Measurements from ENCODE around the gene VWF.

The VWF gene

GRCh38 chr12:5905757-5906156 lies 218.7 kb downstream of the VWF start:
- no peak for FAIRE-seq

- FAIRE-seq, result no peak
These were observed 219.5 kb downstream of the VWF start for GRCh38 chr12:5904969-5905368.

DNA sequence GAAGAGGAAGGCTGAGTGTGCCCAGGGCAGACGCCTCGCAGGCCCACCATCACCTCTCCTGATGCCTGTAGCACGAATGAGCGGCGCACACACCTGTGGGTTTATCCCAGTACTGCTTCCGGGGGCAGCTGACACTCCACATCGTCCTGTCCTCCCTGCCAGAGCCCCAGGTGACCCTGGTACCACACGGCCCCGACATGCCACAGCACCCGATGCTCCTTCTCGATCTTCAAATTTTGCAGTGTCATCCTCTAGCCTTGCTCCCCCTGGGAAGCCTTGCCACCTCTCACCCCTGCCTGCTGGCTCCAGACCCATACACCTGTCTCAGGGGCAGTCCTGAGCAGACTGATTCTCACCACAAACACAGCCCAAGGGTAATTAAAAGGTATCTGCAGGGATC lies 220.0 kb downstream of the VWF start:
- no peak for FAIRE-seq

- no peak for FAIRE-seq
These were observed 221.7 kb downstream of the VWF start for GRCh38 chr12:5902736-5903135.

DNA sequence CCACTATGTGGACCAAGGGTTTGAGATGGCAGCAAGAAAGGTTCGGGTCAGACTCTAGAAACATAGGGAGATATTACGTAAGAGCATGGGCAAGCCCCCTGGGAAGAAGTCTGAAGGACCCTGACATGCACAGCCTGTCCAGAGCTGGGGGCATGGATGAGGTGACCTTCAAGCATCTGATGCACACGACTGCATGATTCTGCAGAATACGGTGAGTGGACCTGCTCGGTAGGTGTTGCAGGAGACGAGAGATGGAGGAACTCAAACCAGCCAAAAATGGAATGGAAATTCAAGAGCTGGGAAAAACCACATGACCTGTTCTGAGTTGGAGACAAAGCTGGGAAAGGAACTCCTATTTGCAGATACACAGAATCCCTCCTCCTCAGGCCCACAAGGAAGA lies 223.1 kb downstream of the VWF start:
- no peak for FAIRE-seq

DNA sequence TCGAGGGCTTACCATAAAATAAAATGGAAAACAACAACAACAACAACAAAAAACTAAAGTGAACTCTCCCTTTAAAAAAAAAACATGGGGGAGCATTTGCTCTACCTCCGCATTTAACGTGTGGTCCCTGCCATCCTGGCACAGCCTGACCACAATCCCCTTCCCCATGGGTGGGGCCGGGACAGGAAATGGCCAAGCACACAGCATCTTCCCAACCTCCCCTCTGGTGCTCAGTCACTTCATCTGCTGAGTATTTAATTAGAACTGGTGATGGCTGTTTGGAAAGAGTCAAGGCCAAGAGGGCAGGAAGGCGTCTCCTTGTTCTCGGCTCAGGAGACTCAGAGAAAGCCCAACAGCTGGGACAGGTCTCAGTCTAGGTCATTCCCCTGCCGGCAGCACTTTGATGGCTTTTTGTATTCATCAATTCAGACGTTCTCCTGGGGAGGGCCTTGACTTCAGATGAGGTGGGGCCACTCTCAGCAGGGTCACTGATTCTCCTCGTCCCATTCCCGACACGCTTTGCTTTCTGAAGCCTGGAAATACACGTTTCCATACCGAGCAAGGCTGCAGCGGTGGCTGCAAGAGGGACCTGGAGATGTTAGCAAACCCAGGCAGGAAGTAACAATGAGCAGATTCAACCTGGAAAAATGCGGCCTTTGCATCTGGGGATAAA lies 223.8 kb downstream of the VWF start:
- FAIRE-seq, result no peak

- FAIRE-seq, result no peak
These were observed 224.4 kb downstream of the VWF start for GRCh38 chr12:5900076-5900475.

GRCh38 chr12:5899675-5900074 lies 224.8 kb downstream of the VWF start:
- no peak for FAIRE-seq

- FAIRE-seq, result no peak
These were observed 225.6 kb downstream of the VWF start for GRCh38 chr12:5898874-5899273.

Measured in islet of Langerhans (tissue), 1 donor.